Stimulated activated CD4-positive, alpha-beta T cell treated with anti-CD3 and anti-CD28 coated beads, Interleukin-15, amount 100 ng/mL, for 48 hours (primary cell): ENCODE results near the gene GHR.

Source experiments
- DNase-seq, 2 donors: peaks; one replicate each; pipeline ENCODE4 v3.0.0-alpha.2; 2020; ENCODE audit warnings: low read depth in 2 of 2

The GHR gene

GRCh38 chr5:42516282-42517042 is 93.2 kb downstream of the GHR start:
- DNase-seq: no peak

GRCh38 chr5:42517164-42517563 is 93.9 kb downstream of the GHR start:
- DNase-seq: no peak

GRCh38 chr5:42518595-42519221 is 95.5 kb downstream of the GHR start:
- no peak for DNase-seq

GRCh38 chr5:42520203-42520602 is 97.0 kb downstream of the GHR start:
- no peak for DNase-seq

GRCh38 chr5:42520957-42521356 is 97.7 kb downstream of the GHR start:
- no peak for DNase-seq

- DNase-seq: no peak
Observed at GRCh38 chr5:42521406-42521805, 98.2 kb downstream of the GHR start.

GRCh38 chr5:42522783-42523182 is 99.5 kb downstream of the GHR start:
- no peak for DNase-seq

GRCh38 chr5:42526179-42526578 is 102.9 kb downstream of the GHR start:
- no peak for DNase-seq

GRCh38 chr5:42531611-42532010 is 108.4 kb downstream of the GHR start:
- DNase-seq: no peak

- no peak for DNase-seq
Observed at GRCh38 chr5:42542106-42542505, 118.9 kb downstream of the GHR start.

GRCh38 chr5:42543774-42544173 is 120.5 kb downstream of the GHR start:
- DNase-seq: no peak

GRCh38 chr5:42545038-42545437 is 121.8 kb downstream of the GHR start:
- no peak for DNase-seq

- DNase-seq: no peak
Observed at GRCh38 chr5:42547141-42547540, 123.9 kb downstream of the GHR start.

GRCh38 chr5:42547894-42548293 is 124.7 kb downstream of the GHR start:
- no peak for DNase-seq

GRCh38 chr5:42552597-42552996 is 129.4 kb downstream of the GHR start:
- no peak for DNase-seq

- DNase-seq: no peak
Observed at GRCh38 chr5:42553461-42553860, 130.2 kb downstream of the GHR start.

- no peak for DNase-seq
Observed at GRCh38 chr5:42555010-42555409, 131.8 kb downstream of the GHR start.

GRCh38 chr5:42555797-42556196 is 132.6 kb downstream of the GHR start:
- no peak for DNase-seq

- no peak for DNase-seq
Observed at GRCh38 chr5:42557689-42558088, 134.4 kb downstream of the GHR start.

- no peak for DNase-seq
Observed at GRCh38 chr5:42561656-42562055, 138.4 kb downstream of the GHR start.

- DNase-seq: no peak
Observed at GRCh38 chr5:42564689-42565356, 141.6 kb downstream of the GHR start.

GRCh38 chr5:42566652-42567295 is 143.5 kb downstream of the GHR start:
- no peak for DNase-seq

- DNase-seq: no peak
Observed at GRCh38 chr5:42569325-42569724, 146.1 kb downstream of the GHR start.
